Nephron progenitor cell (in vitro differentiated cells): ENCODE measurements around the gene SH3GL1.

Experiments used
- DNase-seq: peaks from one replicate; pipeline ENCODE4 v3.0.0; 2021
- H3K27ac Mint-ChIP-seq: 2 replicates; pipeline ENCODE4 v1.8.0; 2021; ENCODE audit warnings: mild to moderate bottlenecking, moderate library complexity, mixed read lengths
- H3K27me3 Mint-ChIP-seq: 2 replicates; pipeline ENCODE4 v1.8.0; 2021; ENCODE audit warnings: mild to moderate bottlenecking, low read depth, mixed read lengths; ENCODE audit not compliant: poor library complexity
- H3K36me3 Mint-ChIP-seq: 2 replicates; pipeline ENCODE4 v1.8.0; 2021; ENCODE audit warnings: low read depth, mixed read lengths
- H3K4me1 Mint-ChIP-seq: 2 replicates; pipeline ENCODE4 v1.8.0; 2021; ENCODE audit warnings: mixed read lengths
- H3K4me3 Mint-ChIP-seq: 2 replicates; pipeline ENCODE4 v1.8.0; 2021; ENCODE audit warnings: mild to moderate bottlenecking, moderate library complexity, mixed read lengths
- H3K9me3 Mint-ChIP-seq: 2 replicates; pipeline ENCODE4 v1.8.0; 2021; ENCODE audit warnings: mild to moderate bottlenecking, moderate library complexity, mixed read lengths
- TF ChIP-seq, protein P1 (sequence below): fragments of 200-600 bp; sonication (generic); IDR thresholded peaks from 2 replicates; pipeline ENCODE4 v1.5.0; 2021; ENCODE audit warnings: antibody characterized with exemption

SH3GL1 gene

DNA sequence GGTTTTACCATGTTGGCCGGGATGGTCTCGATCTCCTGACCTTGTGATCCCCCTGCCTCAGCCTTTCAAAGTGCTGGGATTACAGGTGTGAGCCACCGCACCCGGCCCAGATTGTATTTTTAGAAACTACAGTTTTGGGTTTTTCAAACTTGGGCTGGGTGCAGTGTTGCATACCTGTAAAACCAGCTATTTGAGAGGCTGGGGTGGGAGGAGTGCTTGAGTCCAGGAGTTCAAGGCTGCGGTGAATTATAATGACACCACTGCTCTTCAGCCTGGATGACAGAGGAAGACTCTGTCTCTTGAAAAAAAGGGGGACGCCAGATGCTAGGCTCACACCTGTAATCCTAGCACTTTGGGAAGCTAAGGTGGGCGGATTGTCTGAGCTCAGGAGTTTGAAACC, 6.3 kb upstream of the SH3GL1 start:
- peaks cover 37% of the 10 kb centered on the region for H3K36me3 Mint-ChIP-seq
- H3K4me1 Mint-ChIP-seq = peaks cover 57% of the 10 kb centered on the region
- H3K27ac Mint-ChIP-seq = no peak overlapping the region
- H3K9me3 Mint-ChIP-seq = no peaks in the 10 kb centered on the region
- TF ChIP-seq, protein P1, sequence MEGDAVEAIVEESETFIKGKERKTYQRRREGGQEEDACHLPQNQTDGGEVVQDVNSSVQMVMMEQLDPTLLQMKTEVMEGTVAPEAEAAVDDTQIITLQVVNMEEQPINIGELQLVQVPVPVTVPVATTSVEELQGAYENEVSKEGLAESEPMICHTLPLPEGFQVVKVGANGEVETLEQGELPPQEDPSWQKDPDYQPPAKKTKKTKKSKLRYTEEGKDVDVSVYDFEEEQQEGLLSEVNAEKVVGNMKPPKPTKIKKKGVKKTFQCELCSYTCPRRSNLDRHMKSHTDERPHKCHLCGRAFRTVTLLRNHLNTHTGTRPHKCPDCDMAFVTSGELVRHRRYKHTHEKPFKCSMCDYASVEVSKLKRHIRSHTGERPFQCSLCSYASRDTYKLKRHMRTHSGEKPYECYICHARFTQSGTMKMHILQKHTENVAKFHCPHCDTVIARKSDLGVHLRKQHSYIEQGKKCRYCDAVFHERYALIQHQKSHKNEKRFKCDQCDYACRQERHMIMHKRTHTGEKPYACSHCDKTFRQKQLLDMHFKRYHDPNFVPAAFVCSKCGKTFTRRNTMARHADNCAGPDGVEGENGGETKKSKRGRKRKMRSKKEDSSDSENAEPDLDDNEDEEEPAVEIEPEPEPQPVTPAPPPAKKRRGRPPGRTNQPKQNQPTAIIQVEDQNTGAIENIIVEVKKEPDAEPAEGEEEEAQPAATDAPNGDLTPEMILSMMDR = no peak
- no peak overlapping the region for H3K4me3 Mint-ChIP-seq
- DNase-seq = no peak
- H3K27me3 Mint-ChIP-seq = no peaks in the 10 kb centered on the region

DNA sequence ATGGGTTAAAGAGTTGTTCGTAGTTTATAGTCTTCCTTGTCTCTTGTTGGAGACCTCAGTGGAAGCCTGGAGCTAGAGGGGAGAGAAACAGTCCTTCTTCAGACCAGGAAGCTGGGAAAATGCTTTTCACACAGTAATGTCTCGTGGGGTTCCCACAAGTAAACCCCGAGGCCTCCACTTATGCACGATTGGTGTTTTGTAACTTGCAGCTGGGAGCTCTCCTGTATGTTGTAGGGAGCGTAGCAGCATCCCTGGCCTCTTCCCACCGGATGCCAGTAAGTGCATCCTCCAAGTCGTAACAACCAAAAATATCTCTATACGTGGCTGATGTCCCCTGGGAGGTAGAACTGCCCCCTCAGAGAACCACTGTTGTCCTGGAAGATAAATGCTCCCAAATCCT, 5.6 kb upstream of the SH3GL1 start:
- no peak overlapping the region for H3K4me3 Mint-ChIP-seq
- H3K27ac Mint-ChIP-seq = no peak overlapping the region
- peaks cover 63% of the 10 kb centered on the region for H3K4me1 Mint-ChIP-seq
- H3K9me3 Mint-ChIP-seq = no peaks in the 10 kb centered on the region
- H3K27me3 Mint-ChIP-seq = no peaks in the 10 kb centered on the region
- no peak for DNase-seq
- TF ChIP-seq, protein P1 = no peak
- peaks cover 32% of the 10 kb centered on the region for H3K36me3 Mint-ChIP-seq

DNA sequence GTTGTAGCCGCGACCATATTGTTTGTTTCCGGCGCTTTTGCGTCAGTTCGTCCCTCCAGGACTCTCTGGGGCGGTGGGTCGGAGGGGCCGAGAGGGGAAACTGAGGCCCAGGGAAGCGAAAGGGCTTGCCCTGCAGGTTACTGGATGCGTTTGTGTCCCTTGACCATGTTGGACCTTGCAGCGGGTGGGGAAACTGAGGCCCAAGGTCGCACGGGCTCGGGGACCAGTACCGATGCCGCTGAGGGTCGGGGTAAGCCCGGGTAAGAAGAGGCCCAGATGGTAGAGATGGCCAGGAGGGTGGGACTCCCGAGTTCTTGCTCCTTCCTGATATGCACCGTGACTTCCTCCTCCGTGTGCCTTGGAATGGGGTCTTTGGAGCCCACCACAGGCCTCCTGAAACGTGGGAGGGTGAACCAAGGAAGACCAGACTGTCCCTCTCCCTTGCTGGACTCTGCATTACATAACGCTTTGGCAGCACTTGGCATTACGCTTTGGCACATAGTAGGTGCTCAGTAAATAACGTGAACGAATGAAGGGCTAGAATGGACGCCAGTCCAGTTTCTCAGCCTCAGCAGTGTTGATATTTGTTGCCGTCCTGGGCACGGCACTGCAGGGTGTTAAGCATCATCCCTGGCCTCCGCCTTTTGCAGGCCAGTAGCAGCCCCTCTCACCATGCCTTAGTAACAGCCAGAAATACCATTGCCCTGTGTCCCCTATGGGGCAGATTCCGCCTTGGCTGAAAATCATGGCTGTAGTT, 2.8 kb upstream of the SH3GL1 start:
- H3K27ac Mint-ChIP-seq = peak overlapping the region; percentile 95
- peak; percentile 17 for DNase-seq
- peaks cover 17% of the 10 kb centered on the region for H3K36me3 Mint-ChIP-seq
- TF ChIP-seq, protein P1 = no peak
- H3K9me3 Mint-ChIP-seq = no peaks in the 10 kb centered on the region
- H3K27me3 Mint-ChIP-seq = no peaks in the 10 kb centered on the region
- H3K4me1 Mint-ChIP-seq = peaks cover 68% of the 10 kb centered on the region
- H3K4me3 Mint-ChIP-seq = peak overlapping the region; percentile 90

DNA sequence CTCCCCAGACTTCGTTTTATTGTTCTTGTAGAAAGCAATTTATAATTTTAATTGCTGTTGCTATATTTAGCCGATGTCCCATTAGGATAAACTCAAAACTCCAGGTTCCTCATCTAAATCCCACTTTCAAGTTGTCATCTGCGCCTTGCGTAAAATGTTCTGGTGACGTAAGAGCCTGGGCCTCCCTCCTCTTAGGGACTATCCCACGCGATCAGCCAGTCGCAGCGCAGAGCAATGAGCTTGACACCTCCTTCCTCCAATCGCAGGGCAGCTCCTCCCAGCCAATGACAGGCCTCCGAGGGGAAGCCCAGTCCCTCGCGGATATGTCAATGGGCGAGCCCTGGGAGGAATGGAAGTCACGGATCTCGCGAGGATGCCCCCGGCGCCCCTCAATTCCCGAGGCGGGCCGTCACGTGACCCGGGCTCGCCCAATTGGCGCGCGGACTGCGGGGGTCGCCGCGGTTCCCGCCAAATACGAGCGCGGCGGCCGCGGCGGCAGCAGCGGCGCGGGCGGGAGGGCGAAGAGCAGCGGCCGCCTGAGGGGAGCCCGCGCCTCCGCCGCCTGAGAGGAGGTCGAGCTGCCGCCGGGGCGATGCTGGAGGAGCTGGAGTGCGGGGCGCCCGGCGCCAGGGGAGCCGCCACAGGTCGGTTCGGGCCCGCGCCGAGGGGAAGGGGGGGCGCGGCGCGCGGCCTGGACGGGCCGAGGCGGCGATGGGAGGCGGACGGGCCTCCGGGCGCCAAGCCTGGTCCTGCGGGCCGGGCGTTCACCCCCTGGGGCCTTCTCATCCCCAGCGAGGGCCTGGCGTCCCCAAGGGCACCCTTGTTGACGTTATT, 2.0 kb upstream of the SH3GL1 start, which contains the start of gene CHAF1A:
CHAF1A (plus strand) TSS at position 470 of the 834 bp plus-strand sequence; CDS start at position 593, 123 bp downstream.
- peak; percentile 99 for DNase-seq
- TF ChIP-seq, protein P1 = no peak
- Mint-ChIP-seq H3K27ac (peak within 1 kb of the TSS; percentile 95), H3K4me1 (peaks cover 69% of the 10 kb centered on the region), H3K9me3 (no peaks in the 10 kb centered on the region), H3K27me3 (no peaks in the 10 kb centered on the region), H3K4me3 (peak within 1 kb of the TSS; percentile 90), H3K36me3 (peaks cover 17% of the 10 kb centered on the region)

DNA sequence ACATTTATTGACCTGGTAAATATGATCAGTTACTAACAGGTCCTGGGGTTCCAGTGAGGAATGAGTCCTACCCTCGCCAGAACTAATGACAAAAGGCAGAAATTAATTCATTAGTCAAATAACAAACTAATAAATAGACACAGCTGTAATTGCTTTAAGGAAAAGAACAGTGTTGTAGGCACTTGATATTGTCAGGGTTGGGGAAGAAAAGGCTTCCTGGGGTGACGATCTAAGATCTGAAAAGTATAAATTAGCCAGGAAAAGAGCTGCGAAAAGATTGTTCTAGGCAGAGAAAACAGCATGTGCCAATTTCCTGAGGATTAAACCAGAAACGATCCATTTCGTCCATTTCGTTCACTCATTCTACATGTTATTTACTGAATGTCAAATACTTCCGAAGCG, 1.4 kb upstream of the SH3GL1 start:
- peak overlapping the region; percentile 82 for H3K4me3 Mint-ChIP-seq
- TF ChIP-seq, protein P1 = no peak
- H3K36me3 Mint-ChIP-seq = peaks cover 16% of the 10 kb centered on the region
- peak overlapping the region; percentile 91 for H3K27ac Mint-ChIP-seq
- H3K27me3 Mint-ChIP-seq = no peaks in the 10 kb centered on the region
- H3K9me3 Mint-ChIP-seq = no peaks in the 10 kb centered on the region
- no peak for DNase-seq
- peaks cover 68% of the 10 kb centered on the region for H3K4me1 Mint-ChIP-seq
